GM21423 (cell line): Measurements from ENCODE around the gene SPOCK3.
A peak's percentile ranks its signal among the peaks of the same experiment; 100 is the strongest.
"Not testable (repeated sequence)": the region's sequence is repeated elsewhere in the genome, so short reads cannot be mapped to it uniquely, and the experiment has no call there.

Experiments
- ATAC-seq: cut with Tn5 transposase; IDR thresholded peaks from one replicate; pipeline ENCODE4 v1.9.1; 2021; ENCODE audit warnings: mild to moderate bottlenecking, moderate library complexity; ENCODE audit not compliant: unreplicated experiment

SPOCK3 gene

GRCh38 chr4:167234316-167234881, at the start of gene SPOCK3:
Gene SPOCK3, minus strand, starts transcription at chr4:167234494.
- ATAC-seq: no peak

- no peak for ATAC-seq
Observed at GRCh38 chr4:167282171-167282864, 48.0 kb upstream of the SPOCK3 start.

GRCh38 chr4:167281545-167281944, 47.3 kb upstream of the SPOCK3 start:
- ATAC-seq: not testable (repeated sequence)

GRCh38 chr4:167274351-167274750, 40.1 kb upstream of the SPOCK3 start:
- ATAC-seq: no peak

- ATAC-seq: no peak
Observed at GRCh38 chr4:167265231-167265630, 30.9 kb upstream of the SPOCK3 start.

- no peak for ATAC-seq
Observed at GRCh38 chr4:167248271-167248670, 14.0 kb upstream of the SPOCK3 start.

- no peak for ATAC-seq
Observed at GRCh38 chr4:167239627-167240026, 5.3 kb upstream of the SPOCK3 start.

- no peak for ATAC-seq
Observed at GRCh38 chr4:167238226-167238625, 3.9 kb upstream of the SPOCK3 start.

- no peak for ATAC-seq
Observed at GRCh38 chr4:167233685-167234315, 494 bp downstream of the SPOCK3 start.

GRCh38 chr4:167232805-167233684, 1.2 kb downstream of the SPOCK3 start:
- no peak for ATAC-seq

GRCh38 chr4:167230744-167231143, 3.5 kb downstream of the SPOCK3 start:
- ATAC-seq: no peak

GRCh38 chr4:167222099-167222498, 12.2 kb downstream of the SPOCK3 start:
- ATAC-seq: peak; percentile 97

GRCh38 chr4:167221084-167221483, 13.2 kb downstream of the SPOCK3 start:
- no peak for ATAC-seq

- ATAC-seq: no peak
Observed at GRCh38 chr4:167218022-167218608, 16.2 kb downstream of the SPOCK3 start.

GRCh38 chr4:167216783-167217182, 17.5 kb downstream of the SPOCK3 start:
- ATAC-seq: no peak

GRCh38 chr4:167210166-167210565, 24.1 kb downstream of the SPOCK3 start:
- ATAC-seq: no peak

- no peak for ATAC-seq
Observed at GRCh38 chr4:167196344-167197012, 37.8 kb downstream of the SPOCK3 start.

GRCh38 chr4:167190379-167190778, 43.9 kb downstream of the SPOCK3 start:
- ATAC-seq: no peak

GRCh38 chr4:167185465-167185864, 48.8 kb downstream of the SPOCK3 start:
- ATAC-seq: no peak

- ATAC-seq: no peak
Observed at GRCh38 chr4:167183036-167183435, 51.3 kb downstream of the SPOCK3 start.
